Measurements from ENCODE around the gene DDX47.

DNA sequence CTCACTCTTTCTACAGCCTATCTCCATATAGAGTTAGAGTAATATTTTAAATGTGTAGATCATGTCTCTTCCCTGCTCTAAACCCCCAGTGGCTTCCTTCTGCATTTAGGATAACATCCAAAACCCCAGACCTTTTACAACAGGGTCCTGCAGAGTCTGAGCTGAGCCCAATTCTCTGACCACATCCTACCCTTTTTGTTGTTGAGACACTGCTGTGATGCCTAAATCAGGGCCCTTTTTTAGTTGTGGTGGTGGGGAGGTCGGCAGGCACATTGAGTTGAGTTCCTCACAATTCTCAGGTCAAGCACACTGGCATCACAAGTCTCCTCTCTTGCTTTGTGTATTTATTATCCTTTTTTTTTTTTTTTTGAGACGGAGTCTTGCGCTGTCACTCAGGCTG is 1.8 kb upstream of the DDX47 start:
- TF ChIP-seq, protein P1, sequence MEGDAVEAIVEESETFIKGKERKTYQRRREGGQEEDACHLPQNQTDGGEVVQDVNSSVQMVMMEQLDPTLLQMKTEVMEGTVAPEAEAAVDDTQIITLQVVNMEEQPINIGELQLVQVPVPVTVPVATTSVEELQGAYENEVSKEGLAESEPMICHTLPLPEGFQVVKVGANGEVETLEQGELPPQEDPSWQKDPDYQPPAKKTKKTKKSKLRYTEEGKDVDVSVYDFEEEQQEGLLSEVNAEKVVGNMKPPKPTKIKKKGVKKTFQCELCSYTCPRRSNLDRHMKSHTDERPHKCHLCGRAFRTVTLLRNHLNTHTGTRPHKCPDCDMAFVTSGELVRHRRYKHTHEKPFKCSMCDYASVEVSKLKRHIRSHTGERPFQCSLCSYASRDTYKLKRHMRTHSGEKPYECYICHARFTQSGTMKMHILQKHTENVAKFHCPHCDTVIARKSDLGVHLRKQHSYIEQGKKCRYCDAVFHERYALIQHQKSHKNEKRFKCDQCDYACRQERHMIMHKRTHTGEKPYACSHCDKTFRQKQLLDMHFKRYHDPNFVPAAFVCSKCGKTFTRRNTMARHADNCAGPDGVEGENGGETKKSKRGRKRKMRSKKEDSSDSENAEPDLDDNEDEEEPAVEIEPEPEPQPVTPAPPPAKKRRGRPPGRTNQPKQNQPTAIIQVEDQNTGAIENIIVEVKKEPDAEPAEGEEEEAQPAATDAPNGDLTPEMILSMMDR (IDR thresholded peaks at IDR 0.05; ENCODE audit: low read depth, low read length), result no peak
- no peak for TF ChIP-seq EZH2phosphoT487 (IDR thresholded peaks at IDR 0.05; ENCODE audit: low read depth)

Measured in OCI-LY3 (cell line).